OCI-LY3 (cell line): ENCODE data around the gene IQCF5.

ENCODE experiments used
- CTCF ChIP-seq: fragments of 200-600, 300-600 bp; sonication (generic); IDR thresholded peaks from 2 replicates; pipeline ENCODE4 v1.5.1; 2014; ENCODE audit warnings: antibody characterized with exemption, low read length, low read depth
- EZH2phosphoT487 ChIP-seq: fragments of 200-600 bp; shearing (Covaris generic); IDR thresholded peaks from 2 replicates; pipeline ENCODE4 v1.6.1; 2018; ENCODE audit warnings: antibody characterized with exemption, mixed run types, low read depth

GRCh38 chr3:51887620-51888019 lies 12.2 kb upstream of the IQCF5 start:
- no peak for TF ChIP-seq CTCF
- no peak for TF ChIP-seq EZH2phosphoT487
